HepG2 (cell line): ENCODE data around the gene C2orf49. TPM values are rescaled to one million over a fixed set of nuclear protein-coding genes. Genes with fewer than 3 reads are reported as not detected.
A peak's percentile ranks its signal among the peaks of the same experiment; 100 is the strongest.

Source experiments
- ARID5B ChIP-seq: IDR thresholded peaks from 2 replicates; pipeline ENCODE4 v1.4.0; 2020; ENCODE audit warnings: mild to moderate bottlenecking, missing genetic modification reagents
- CREB1 ChIP-seq, 2 experiments: fragments of 450-650 bp in 1 of 2; IDR thresholded peaks; 2 replicates each; pipeline ENCODE4 v1.6.1; 2016 to 2017; ENCODE audit warnings: control low read depth in 1 of 2, mild to moderate bottlenecking in 1 of 2, missing compliant biosample characterization in 1 of 2, missing genetic modification characterization in 1 of 2
- GABPB1 ChIP-seq: IDR thresholded peaks from 2 replicates; pipeline ENCODE4 v1.6.1; 2016; ENCODE audit warnings: mild to moderate bottlenecking, missing genetic modification reagents, moderate library complexity, missing compliant biosample characterization
- HDAC6 ChIP-seq: fragments of 200-600 bp; sonication (generic); IDR thresholded peaks from 2 replicates; pipeline ENCODE4 v1.7.0; 2017; ENCODE audit warnings: mild to moderate bottlenecking, antibody characterized with exemption, low read length, low read depth
- KAT8 ChIP-seq: IDR thresholded peaks from 2 replicates; pipeline ENCODE4 v1.6.1; 2016; ENCODE audit warnings: missing genetic modification reagents, missing compliant biosample characterization
- MEIS1 ChIP-seq: sonication (generic); formaldehyde crosslinking; IDR thresholded peaks from 2 replicates; pipeline ENCODE4 v1.9.0; 2021; ENCODE audit warnings: mild to moderate bottlenecking, missing genetic modification reagents, moderate library complexity, borderline replicate concordance
- NFYB ChIP-seq: sonication (generic); formaldehyde crosslinking; IDR thresholded peaks from 2 replicates; pipeline ENCODE4 v1.4.0; 2020; ENCODE audit warnings: missing genetic modification reagents
- NFYC ChIP-seq: IDR thresholded peaks from 2 replicates; pipeline ENCODE4 v1.6.1; 2016; ENCODE audit warnings: missing genetic modification reagents, missing compliant biosample characterization
- TERF1 ChIP-seq: sonication (generic); formaldehyde crosslinking; IDR thresholded peaks from 2 replicates; pipeline ENCODE4 v1.8.0; 2022; ENCODE audit warnings: mild to moderate bottlenecking, missing genetic modification reagents, moderate library complexity
- THRA ChIP-seq: sonication (generic); formaldehyde crosslinking; IDR thresholded peaks from 2 replicates; pipeline ENCODE4 v1.4.0; 2020; ENCODE audit warnings: missing genetic modification reagents, borderline replicate concordance
- TMF1 ChIP-seq: sonication (generic); formaldehyde crosslinking; IDR thresholded peaks from 2 replicates; pipeline ENCODE4 v1.8.1; 2022; ENCODE audit warnings: low read depth, missing genetic modification reagents
- ZNF143 ChIP-seq: sonication (generic); formaldehyde crosslinking; IDR thresholded peaks from 2 replicates; pipeline ENCODE4 v1.4.0; 2020; ENCODE audit warnings: missing genetic modification reagents
- ZNF17 ChIP-seq: sonication (generic); formaldehyde crosslinking; IDR thresholded peaks from 2 replicates; pipeline ENCODE4 v1.5.0; 2020; ENCODE audit warnings: mild to moderate bottlenecking, missing genetic modification reagents
- ZNF543 ChIP-seq: sonication (generic); formaldehyde crosslinking; IDR thresholded peaks from 2 replicates; pipeline ENCODE4 v1.4.0; 2020; ENCODE audit warnings: mild to moderate bottlenecking, missing genetic modification reagents
- ZNF777 ChIP-seq: sonication (generic); formaldehyde crosslinking; IDR thresholded peaks from 2 replicates; pipeline ENCODE4 v1.4.0; 2020; ENCODE audit warnings: missing genetic modification reagents
- polyA plus RNA-seq, 8 experiments: library from polyadenylated mRNA; depleted of rRNA in 3 of 8; stranded (reverse) in 7 of 8; unstranded in 1 of 8; fragments of >200 nt; fragmentation: Illumina TruSeq in 4 of 8; extraction: Trizol in 4 of 8; gene quantifications; 2 replicates each; pipeline versions ENCODE4 v1.2.1 to v1.2.3, GENCODE V29; 2011 to 2016; ENCODE audit warnings: low read depth in 4 of 8, missing spikeins in 1 of 8, mixed read lengths in 1 of 8; ENCODE audit not compliant: insufficient read depth in 1 of 8
- total RNA-seq, 5 experiments: library from RNA; depleted of rRNA; stranded (reverse); fragments of >200 nt; fragmentation: Illumina TruSeq; extraction: Trizol; gene quantifications; 2 replicates each; pipeline ENCODE4 v1.2.3, GENCODE V29; 2016; ENCODE audit warnings: low read depth in 1 of 5
- TF ChIP-seq, protein P1 (sequence below): sonication (generic); formaldehyde crosslinking; IDR thresholded peaks from 2 replicates; pipeline ENCODE4 v1.4.0; 2020; ENCODE audit warnings: low read depth, missing genetic modification reagents

Gene C2orf49
- total and polyA plus RNA-seq, 2 of the 13 experiments (the other 11 are each of a cell fraction or from before 2014, with no cell fraction given) = 24.7 to 28.8 TPM

DNA sequence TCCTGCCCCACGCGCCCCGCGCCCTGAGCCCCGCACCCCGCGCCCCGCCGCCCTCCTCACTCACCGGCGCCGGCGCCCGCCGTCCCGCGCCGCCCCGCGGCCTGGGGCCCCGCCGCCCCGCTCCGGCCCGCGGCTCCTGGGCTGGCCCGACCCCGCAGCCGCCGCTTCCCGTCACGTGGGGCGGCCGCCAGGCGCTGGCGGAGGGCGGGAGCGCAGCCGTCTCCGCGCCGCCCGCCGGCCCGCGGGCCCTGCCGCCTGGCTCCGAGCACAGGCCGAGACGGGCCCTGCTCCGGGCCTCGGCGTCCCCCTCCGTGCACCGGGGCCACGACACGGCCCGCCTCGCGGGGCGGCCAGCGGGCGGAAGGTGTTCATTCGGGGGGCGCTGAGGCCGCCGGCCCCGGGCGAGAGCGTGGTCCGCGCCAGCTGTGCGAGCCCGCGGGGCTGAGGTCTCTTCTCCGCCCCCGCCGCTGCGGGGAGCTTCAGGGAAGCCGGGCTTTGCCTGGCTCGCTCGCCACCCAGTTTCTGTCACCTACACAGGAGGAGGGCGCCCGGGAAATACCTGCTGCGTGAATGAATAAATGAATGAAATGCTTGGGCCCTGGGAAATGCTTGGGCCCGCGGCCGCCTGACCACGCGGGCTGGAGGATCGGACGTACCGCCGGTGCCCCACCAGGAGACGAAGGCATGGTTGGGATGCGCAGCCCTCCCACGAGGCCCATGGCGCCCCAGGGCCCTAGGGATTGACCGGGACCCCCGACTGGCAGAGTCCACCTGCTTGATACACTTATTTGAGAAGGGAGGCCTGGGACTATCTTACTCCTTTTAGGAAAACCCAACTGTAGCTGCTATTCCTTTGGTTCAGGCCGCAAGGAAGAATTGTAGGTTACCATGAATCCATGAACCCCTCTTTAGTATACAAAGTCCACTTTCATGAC is 7.5 kb upstream of the C2orf49 start, which contains the start of gene TGFBRAP1 (continued):
- TF ChIP-seq TERF1 (CRISPR knock-in tag) (0 out of 2 replicates have a peak, but pooled peaks have one; percentile 54), KAT8 (CRISPR knock-in tag) (peak; percentile 45; the same call in 1 of the 2 replicates), ZNF543 (no peak), CREB1 (IDR thresholded peaks at IDR 0.05) (no peak), CREB1 (CRISPR knock-in tag; IDR thresholded peaks at IDR 0.05) (0 out of 2 replicates have a peak, but pooled peaks have one; percentile 31), HDAC6 (no peak), THRA (CRISPR knock-in tag) (no peak; the same call in 1 of the 2 replicates), ZNF143 (0 out of 2 replicates have a peak, but pooled peaks have one; percentile 29), NFYB (CRISPR knock-in tag) (no peak), NFYC (CRISPR knock-in tag) (no peak), GABPB1 (CRISPR knock-in tag) (peak; percentile 62), ZNF17 (CRISPR knock-in tag) (no peak), TMF1 (CRISPR knock-in tag) (peak; percentile 82; the same call in 1 of the 2 replicates), ARID5B (CRISPR knock-in tag) (0 out of 2 replicates have a peak, but pooled peaks have one; percentile 44), ZNF777 (peak; percentile 62), MEIS1 (CRISPR knock-in tag) (no peak)
- TF ChIP-seq, protein P1, sequence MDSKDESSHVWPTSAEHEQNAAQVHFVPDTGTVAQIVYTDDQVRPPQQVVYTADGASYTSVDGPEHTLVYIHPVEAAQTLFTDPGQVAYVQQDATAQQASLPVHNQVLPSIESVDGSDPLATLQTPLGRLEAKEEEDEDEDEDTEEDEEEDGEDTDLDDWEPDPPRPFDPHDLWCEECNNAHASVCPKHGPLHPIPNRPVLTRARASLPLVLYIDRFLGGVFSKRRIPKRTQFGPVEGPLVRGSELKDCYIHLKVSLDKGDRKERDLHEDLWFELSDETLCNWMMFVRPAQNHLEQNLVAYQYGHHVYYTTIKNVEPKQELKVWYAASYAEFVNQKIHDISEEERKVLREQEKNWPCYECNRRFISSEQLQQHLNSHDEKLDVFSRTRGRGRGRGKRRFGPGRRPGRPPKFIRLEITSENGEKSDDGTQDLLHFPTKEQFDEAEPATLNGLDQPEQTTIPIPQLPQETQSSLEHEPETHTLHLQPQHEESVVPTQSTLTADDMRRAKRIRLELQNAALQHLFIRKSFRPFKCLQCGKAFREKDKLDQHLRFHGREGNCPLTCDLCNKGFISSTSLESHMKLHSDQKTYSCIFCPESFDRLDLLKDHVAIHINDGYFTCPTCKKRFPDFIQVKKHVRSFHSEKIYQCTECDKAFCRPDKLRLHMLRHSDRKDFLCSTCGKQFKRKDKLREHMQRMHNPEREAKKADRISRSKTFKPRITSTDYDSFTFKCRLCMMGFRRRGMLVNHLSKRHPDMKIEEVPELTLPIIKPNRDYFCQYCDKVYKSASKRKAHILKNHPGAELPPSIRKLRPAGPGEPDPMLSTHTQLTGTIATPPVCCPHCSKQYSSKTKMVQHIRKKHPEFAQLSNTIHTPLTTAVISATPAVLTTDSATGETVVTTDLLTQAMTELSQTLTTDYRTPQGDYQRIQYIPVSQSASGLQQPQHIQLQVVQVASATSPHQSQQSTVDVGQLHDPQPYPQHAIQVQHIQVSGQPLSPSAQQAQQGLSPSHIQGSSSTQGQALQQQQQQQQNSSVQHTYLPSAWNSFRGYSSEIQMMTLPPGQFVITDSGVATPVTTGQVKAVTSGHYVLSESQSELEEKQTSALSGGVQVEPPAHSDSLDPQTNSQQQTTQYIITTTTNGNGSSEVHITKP = no peak
